ENCODE measurements around the gene VPS4B.
A peak's percentile ranks its signal among the peaks of the same experiment; 100 is the strongest.

The VPS4B gene

DNA sequence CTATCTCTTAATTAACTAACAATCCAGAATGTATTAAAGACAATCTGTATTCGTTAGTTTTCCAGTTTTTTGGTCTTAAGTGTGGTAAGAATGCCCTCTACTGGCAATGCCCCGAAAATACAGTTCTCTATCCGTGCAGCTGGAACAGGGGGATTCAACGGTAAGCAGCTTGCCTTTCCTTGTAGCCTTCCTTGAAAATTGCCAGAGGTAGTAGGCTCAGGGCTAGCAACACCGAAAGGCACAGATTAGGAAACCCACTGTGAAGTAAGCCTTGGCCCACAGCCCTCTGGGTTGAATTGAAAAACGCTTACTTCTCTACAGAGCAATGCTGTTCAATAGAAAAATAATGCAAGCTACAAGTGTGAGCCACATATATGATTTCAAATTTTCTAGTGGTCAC lies 17.1 kb upstream of the VPS4B start:
- peak; percentile 57 for DNase-seq
- in situ Hi-C loops (cut with HindIII; ENCODE audit: low pct_ligation_motif_present, low pct_unique_long_range_greater_than_20kb, low sequenced_read_pairs), result loop anchor here (25.0 kb wide), 1 partner anchor 402 kb away; no protein-coding TSS in a partner anchor

DNA sequence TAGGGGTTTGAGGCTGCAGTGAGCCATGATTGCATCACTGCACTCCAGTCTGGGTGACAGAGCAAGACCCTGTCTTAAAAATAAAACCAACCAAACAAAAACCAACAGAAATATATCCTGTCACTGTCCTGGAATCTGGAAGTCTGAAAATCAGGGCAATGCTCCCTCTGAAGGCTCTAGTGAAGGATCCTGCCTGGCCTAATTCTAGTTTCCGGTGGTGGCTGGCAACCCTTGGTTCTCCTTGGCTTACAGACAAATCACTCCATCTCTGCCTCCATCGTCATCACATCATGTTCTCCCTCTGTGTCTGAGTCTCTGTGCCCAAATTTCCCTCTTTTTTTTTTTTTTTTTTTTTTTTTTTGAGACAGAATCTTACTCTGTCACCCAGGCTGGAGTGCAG lies 15.9 kb upstream of the VPS4B start:
- no peak for DNase-seq
- in situ Hi-C loops (cut with HindIII; ENCODE audit: low pct_ligation_motif_present, low pct_unique_long_range_greater_than_20kb, low sequenced_read_pairs), result loop anchor here (25.0 kb wide), 1 partner anchor 401 kb away; no protein-coding TSS in a partner anchor

DNA sequence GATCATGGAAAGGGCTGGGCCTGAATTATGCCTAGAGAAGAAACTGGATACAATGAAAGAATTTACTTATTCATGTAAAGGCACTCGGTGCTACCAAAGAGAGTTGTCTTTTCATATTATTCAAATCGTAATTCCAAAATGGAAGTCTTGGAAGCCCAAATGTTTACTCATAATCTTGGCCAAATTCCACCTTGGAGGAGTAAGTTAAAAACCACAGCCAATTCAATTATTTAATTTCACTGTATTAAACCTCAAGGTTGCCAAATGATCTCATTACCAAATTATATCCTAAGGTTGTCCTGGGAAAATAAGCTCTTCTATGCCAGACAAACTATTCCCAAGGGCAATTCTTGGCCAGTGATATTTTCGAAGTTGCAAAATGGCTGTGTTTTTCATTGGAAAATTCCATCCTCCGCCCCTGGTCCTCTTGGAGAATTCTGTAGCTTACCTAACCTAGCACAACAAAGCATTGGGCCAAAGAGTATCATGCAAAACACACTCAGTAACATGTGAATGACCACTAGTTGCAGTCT lies 11.1 kb upstream of the VPS4B start:
- no peak for DNase-seq
- in situ Hi-C loops (cut with HindIII; ENCODE audit: low pct_ligation_motif_present, low pct_unique_long_range_greater_than_20kb, low sequenced_read_pairs), result loop anchor here (25.0 kb wide), 1 partner anchor 396 kb away; no protein-coding TSS in a partner anchor

DNA sequence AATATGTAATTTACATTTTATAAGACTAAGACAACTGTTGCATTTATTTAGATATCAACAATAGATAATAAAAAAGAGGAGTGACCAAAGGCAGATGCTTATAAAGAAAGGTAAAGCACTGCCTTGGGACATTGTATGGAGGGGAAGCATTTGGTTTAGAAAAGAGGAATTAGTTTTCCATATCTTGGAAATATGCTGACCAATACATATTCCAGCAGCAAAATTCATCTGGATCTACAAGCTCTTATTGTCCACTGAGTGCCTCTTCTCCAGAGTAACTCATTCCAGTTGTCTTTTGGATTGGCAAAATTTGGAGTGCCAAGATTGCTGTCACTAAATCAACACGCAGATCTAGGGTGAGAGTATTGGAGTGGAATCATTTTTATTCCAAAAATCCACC lies 8.9 kb upstream of the VPS4B start:
- in situ Hi-C loops (cut with HindIII; ENCODE audit: low pct_ligation_motif_present, low pct_unique_long_range_greater_than_20kb, low sequenced_read_pairs), result loop anchor here (25.0 kb wide), 1 partner anchor 394 kb away; no protein-coding TSS in a partner anchor
- no peak for DNase-seq

DNA sequence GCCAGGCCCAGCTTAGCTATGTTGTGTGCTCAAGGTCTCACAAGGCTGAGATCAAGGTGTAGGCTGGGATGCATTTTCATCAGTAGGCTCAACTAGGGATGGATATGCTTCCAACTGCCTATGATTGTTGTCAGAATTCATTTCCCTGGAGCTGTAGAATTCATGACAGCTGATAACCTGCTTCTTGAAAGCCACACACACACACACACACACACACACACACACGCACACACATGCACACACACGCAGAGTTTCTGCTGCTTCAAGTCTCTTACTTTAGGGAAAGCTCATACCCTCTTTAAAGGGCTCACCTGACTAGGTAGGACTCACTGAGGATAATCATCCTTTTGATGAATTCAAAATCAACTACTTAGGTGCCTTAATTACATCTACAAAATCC lies 8.2 kb upstream of the VPS4B start:
- DNase-seq, result no peak
- in situ Hi-C loops (cut with HindIII; ENCODE audit: low pct_ligation_motif_present, low pct_unique_long_range_greater_than_20kb, low sequenced_read_pairs), result loop anchor here (25.0 kb wide), 1 partner anchor 393 kb away; no protein-coding TSS in a partner anchor

DNA sequence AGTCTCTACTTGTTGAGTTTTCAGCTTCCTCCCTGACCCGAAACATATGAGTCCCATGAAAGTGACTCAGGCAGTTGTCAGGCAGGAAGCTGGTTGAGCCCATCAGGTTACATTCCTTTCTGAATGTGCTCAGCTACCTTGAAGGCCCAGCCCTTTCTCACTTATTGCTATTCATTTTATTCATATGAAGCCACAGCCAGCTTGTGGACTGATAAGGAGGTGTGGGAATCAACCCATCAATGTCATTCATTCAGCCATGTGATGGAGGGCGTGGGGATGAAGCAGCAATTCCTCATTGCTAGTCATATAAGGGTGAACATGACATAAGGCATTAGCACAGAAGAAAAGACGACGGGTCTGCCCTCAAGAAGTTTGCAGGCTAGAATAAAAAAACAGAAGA lies 5.3 kb upstream of the VPS4B start:
- in situ Hi-C loops (cut with HindIII; ENCODE audit: low pct_ligation_motif_present, low pct_unique_long_range_greater_than_20kb, low sequenced_read_pairs), result loop anchor here (25.0 kb wide), 1 partner anchor 390 kb away; no protein-coding TSS in a partner anchor
- peak; percentile 9 for DNase-seq

DNA sequence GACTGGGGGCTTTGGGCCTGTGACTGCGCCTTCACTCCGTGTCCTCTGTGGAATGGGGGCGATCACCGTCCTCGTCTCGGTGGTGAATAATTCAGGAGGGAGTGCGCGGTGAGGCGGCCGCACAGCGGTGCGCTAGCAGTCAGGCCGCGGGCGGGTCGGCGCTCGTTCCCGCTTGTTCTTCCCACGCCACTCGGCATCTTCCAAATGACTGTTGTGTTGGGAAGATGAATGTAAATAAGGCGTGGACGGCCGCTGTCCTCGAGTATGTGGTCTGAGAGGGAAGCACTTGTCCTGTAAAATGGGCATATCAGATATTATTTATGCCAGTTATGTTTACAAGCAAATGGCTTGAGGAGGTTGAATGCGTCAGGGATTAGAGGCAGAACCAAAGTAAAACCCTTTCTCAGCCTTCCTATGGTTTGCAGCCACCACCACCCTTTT lies 608 bp upstream of the VPS4B start:
- in situ Hi-C loops (cut with HindIII; ENCODE audit: low pct_ligation_motif_present, low pct_unique_long_range_greater_than_20kb, low sequenced_read_pairs), result no loop called here
- no peak for DNase-seq

DNA sequence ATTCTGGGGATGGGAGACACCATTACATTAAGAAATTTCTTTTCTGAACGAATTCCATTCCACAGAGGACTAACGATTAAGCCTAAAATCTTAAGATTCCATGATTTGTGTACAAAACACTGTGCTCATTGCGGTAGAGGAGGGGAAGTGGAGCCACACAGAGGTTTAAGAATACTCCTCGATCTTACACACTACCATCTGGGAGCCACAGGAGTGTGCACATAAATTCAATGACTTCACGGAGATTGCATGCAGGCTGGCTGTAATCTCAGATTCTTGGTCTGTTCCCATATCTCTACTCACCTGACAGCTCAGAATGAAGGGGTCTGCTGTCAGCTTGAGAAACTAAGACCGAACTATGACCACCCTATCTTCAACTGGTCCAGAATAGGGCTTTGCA lies 762 bp downstream of the VPS4B start:
- DNase-seq, result peak; percentile 10
- in situ Hi-C loops (cut with HindIII; ENCODE audit: low pct_ligation_motif_present, low pct_unique_long_range_greater_than_20kb, low sequenced_read_pairs), result no loop called here

DNA sequence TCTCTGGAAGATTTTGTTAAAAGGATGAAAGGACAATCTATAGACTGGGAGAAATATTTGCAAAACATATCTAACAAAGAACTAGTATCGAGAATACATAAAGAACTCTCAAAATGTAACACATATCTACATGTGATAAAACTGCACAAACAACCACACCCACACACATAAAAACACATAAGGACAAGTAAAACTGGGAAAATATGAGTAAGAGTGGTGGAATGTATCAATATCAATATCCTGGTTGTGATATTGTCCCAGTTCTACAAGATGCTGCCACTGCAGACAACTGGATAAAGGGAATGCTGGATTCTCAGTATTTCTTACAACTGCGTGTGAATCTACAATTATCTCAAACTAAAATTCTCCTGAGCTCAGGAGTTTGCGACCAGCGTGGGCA lies 9.3 kb downstream of the VPS4B start:
- DNase-seq, result no peak
- in situ Hi-C loops (cut with HindIII; ENCODE audit: low pct_ligation_motif_present, low pct_unique_long_range_greater_than_20kb, low sequenced_read_pairs), result no loop called here

DNA sequence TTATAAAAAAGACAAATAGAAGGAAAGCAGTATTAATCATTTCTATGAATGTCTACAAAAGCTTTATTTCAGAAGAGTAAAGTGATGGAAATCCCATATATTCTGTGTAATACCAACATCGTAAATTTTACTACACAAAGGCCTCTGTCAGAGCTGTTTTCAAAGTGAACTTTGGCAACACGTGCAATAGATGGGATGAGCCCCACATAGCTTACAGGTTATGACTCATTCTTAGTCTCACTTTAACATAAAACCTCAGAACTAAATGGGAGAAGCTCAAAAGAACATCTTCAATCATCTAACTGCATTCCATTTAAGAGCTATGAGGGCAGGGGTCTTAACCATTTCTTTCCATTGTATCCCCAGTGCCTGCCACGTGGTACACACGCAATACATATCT lies 11.5 kb downstream of the VPS4B start:
- DNase-seq, result peak; percentile 41
- in situ Hi-C loops (cut with HindIII; ENCODE audit: low pct_ligation_motif_present, low pct_unique_long_range_greater_than_20kb, low sequenced_read_pairs), result no loop called here

DNA sequence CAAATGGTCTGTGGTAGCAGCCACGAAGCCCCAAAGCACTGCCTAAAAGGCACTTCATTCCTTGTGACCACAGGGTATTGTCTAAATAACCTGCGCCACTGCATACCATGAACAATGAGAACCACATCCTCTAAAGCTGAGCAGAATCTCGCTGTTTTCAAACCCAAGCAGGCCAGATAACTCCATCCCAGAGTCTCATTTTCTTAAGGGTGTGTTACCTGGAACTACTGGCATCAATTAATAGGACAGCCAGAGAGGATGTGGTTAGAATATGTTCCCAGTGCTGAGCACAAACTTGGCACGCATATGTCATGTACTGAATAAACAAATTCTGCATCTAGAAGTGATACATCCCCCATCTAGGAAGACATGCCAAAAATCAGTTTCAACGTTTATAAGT lies 13.0 kb downstream of the VPS4B start:
- no peak for DNase-seq

DNA sequence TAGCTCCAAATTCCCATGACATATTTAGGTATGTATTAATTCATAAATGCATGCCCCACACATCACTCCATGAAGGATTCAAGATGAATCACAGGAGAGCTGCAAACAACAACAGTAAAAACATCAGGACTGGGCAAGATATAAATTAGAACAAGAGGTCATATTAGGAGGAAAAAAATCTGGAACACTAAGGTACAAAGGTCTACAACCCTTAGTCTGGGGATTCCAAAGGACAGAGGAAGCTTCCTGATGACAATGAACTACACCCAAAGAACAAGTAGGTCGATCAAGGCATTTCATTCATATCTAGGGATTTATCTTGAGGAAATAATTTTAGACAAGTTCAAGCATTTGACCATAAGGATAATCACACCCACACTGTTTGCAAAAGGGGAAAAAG lies 14.5 kb downstream of the VPS4B start:
- no peak for DNase-seq
- in situ Hi-C loops (cut with HindIII; ENCODE audit: low pct_ligation_motif_present, low pct_unique_long_range_greater_than_20kb, low sequenced_read_pairs), result no loop called here

More for the DNA sequence above, 13.0 kb downstream of the VPS4B start:
- in situ Hi-C loops (cut with HindIII; ENCODE audit: low pct_ligation_motif_present, low pct_unique_long_range_greater_than_20kb, low sequenced_read_pairs), result no loop called here

DNA sequence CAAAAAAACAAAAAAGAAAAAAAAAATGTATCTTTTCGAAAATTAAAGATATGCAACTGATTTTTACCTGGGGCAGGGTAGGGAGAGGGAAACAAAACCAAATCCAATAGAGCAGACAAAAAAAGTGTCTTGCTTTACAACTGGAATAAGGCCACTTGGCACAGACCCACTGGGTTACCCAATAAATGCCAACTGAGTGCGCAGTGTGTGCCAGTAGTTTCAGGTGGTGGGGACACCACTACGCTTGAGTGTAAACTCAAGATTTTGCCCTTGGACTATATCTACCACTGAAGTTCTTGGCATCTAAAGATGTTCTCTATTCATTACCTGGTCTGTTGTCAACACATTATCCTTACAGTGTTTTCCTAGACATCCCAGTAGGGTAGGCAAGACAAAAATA lies 16.3 kb downstream of the VPS4B start:
- in situ Hi-C loops (cut with HindIII; ENCODE audit: low pct_ligation_motif_present, low pct_unique_long_range_greater_than_20kb, low sequenced_read_pairs), result no loop called here
- DNase-seq, result no peak

DNA sequence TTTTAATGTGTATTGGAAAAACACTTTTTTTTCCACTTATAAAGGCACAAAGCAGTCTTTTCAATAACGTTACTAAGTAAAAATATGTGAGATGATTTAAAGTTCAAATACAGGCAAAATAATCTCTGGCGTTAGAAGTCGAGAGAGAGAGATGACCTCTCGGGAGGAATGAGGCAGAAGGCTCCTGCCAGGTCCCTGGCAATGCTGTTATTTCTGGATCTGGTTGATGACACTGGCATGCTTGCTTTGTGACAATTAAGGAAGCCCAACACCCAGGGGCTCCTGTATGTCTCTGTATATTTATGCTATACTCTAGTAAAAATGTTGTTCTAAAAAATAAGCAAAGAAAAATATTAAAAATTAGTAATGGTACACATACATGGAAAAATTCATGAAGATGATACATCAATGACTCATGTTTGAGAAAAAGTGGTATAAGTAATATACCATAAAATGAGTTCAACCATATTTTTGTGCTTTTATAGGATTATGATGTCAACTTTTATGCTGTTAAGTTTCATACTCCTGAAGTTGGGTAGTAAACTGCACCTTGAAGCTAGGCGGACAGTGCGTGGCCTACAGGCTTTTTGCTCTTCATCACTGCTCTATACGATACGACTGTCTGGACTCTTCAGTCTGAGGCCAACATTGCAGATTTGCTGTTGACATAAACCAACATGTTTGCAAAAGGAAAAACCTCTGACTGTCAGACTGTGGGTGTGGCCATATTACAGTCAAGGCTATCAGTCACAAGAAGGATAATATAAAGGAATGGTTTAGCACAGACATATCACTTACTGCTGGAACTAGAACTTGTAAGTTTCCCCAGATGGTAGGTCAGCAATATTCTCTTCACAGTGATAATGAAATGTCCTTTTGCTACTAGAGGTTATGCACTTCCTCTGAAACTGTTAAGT lies 19.8 kb downstream of the VPS4B start:
- in situ Hi-C loops (cut with HindIII; ENCODE audit: low pct_ligation_motif_present, low pct_unique_long_range_greater_than_20kb, low sequenced_read_pairs), result no loop called here
- DNase-seq, result no peak

DNA sequence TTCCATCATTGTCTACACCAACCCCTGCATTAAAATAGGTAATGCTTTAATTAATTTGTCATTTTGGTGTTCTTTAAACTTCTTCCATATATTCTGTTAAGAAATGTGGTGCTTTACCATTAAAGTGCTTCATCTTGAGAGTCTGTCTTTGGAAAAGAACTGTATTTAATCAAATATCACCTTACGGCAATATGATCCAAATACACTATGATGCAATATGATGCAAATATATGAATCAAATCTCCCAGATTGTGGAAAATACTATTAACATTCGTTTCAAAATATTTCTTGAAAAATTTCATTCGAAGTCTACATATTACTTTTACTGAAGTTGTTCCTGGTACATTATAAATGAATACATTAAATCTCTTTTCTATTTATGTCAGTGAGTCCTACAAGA lies 23.0 kb downstream of the VPS4B start:
- no peak for DNase-seq
- in situ Hi-C loops (cut with HindIII; ENCODE audit: low pct_ligation_motif_present, low pct_unique_long_range_greater_than_20kb, low sequenced_read_pairs), result no loop called here

DNA sequence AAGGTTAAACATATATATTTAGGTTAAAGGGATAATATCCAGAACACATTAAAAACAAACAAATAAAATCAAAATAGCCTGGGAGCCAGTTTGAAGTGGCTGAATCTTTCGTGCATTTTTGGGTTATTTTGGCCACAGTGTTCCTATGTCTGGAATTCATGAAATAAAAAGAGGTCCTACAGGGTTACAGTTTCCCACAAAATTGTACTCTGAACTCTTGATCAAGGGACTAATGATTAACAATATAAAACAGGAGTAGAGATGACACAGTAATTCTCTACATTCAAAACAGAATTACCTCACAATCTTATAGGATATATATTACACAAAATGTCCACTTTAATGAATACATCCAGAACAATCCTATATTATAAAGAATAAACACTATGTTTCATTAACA lies 24.9 kb downstream of the VPS4B start:
- in situ Hi-C loops (cut with HindIII; ENCODE audit: low pct_ligation_motif_present, low pct_unique_long_range_greater_than_20kb, low sequenced_read_pairs), result no loop called here
- DNase-seq, result no peak

DNA sequence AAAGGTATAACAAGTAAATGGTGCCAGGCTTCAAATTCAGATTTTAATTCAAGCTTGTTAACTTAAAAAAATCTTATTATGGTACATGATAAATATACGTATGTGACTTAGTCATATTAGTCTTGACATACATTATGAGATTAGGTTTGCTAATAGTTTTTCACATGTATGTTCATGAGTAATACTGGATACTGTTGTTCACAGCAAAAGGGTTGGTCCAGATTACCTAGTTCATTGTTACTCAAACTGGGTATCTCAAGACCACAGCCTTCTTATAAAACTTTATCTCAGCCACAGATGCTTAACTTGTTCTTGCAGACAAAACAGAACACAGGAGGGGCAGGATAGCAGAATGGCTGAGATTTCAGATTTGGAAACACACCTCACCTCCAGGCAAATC lies 26.8 kb downstream of the VPS4B start:
- in situ Hi-C loops (cut with HindIII; ENCODE audit: low pct_ligation_motif_present, low pct_unique_long_range_greater_than_20kb, low sequenced_read_pairs), result no loop called here
- DNase-seq, result no peak

DNA sequence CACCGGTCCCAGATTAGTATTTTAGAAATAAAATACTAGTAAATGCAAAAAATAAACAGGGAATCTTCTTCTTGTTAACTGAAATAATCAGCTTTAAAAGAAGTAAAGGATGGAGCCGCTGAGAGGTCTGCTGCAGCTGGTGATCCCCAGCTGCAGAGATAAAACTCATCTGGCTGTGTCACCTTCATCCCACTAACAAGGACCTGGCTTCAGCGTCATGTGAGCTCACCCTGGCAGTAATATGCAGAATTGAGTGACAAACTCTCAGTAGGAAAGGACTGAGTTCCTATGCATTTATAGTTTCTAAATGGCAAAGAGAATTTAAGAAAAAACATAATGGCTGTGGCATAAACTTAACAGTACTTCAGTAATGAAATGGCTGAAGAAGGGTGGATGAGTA lies 27.3 kb downstream of the VPS4B start:
- DNase-seq, result no peak

DNA sequence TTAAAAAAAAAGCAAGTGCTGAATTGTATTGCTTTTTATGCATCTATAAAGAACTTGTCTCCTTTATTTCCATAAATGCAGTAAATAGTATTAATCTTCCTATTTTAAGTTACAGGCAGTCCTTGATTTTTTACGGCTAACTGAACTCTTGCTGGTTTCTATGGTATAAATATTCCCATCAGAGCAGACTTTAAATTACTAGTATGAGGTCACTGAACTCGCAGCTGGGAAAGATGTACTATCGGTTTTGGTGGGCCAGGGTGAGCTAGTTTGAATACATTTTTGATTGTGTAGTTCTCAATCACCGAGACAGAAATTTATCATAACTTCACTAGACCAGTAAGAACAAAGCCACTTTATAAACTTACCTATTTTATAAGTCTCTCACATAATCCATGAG lies 34.4 kb downstream of the VPS4B start:
- no peak for DNase-seq
- in situ Hi-C loops (cut with HindIII; ENCODE audit: low pct_ligation_motif_present, low pct_unique_long_range_greater_than_20kb, low sequenced_read_pairs), result no loop called here

More for the DNA sequence above, 27.3 kb downstream of the VPS4B start:
- in situ Hi-C loops (cut with HindIII; ENCODE audit: low pct_ligation_motif_present, low pct_unique_long_range_greater_than_20kb, low sequenced_read_pairs), result no loop called here

DNA sequence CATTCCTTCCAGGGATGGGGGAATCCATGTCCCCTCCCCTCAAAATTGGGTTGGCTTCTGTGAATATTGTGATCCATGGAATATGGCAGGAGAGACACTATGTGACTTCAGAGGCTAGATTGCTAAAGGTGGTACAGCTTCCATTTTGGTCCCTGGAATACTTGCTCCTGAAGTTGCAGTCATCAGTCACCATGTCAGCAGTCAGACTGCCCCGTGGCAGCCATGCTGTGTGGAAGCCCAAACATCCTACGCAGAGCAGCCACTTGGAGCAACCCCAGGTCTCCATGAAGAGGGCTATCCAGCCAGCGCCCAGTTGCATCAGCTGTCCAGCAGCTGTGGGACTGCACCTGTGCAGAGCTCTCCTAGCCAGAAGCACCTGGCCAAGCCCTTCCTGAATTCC lies 39.4 kb downstream of the VPS4B start:
- in situ Hi-C loops (cut with HindIII; ENCODE audit: low pct_ligation_motif_present, low pct_unique_long_range_greater_than_20kb, low sequenced_read_pairs), result no loop called here
- no peak for DNase-seq

Data from ACHN (cell line).